Metanephros (tissue), 1 donor: Measurements from ENCODE around the gene NOTCH2NLA. TPM values are rescaled to one million over a fixed set of nuclear protein-coding genes. Genes with fewer than 3 reads are reported as not detected.

ENCODE experiments used
- total RNA-seq: library from RNA; depleted of rRNA; stranded (reverse); fragments of >200 nt; gene quantifications from one replicate; pipeline ENCODE4 v1.2.3, GENCODE V29; 2014

NOTCH2NLA gene
- 137 TPM for total RNA-seq

DNA sequence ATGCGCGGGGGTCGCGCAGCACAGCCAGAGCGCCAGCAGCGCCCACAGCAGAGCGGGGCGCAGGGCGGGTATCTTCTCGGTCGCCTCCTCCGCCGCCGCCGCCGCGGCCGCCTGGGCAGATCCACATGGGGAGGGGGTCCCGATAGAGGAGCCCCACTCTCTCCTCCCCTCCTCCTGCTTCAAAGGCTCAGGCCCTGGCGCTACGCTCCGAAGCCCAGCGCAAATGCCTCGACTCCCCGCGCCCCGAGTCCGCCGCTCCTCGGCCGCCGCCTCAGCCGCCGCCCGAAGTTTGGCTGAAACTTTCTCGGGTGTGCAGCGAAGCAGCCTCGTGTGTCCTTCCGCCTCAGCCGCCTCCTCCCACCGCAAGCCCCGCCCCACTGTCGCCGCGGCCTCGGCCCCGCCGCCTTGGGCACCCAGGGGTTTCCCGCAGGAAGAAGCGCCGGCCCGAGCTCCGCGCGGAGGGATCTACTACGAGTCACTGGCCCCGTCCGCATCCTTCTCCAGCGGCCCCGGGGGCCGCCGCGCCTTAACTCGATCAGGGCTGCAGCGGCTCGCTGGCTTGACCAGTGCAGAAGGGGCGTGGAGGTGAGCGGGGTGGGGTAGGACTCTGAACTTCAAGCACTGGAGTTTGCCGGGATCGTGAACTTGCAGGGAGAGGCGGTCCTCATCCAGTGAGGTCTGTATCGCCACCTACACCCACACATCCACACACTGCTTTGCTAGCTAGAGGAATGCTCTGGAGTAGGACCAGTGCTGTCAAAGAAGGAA is at the start of gene NOTCH2NLA:
NOTCH2NLA (minus strand) TSS at position 312 of the 768 bp plus-strand sequence. CDS start 39,684 bp downstream, outside the sequence.

DNA sequence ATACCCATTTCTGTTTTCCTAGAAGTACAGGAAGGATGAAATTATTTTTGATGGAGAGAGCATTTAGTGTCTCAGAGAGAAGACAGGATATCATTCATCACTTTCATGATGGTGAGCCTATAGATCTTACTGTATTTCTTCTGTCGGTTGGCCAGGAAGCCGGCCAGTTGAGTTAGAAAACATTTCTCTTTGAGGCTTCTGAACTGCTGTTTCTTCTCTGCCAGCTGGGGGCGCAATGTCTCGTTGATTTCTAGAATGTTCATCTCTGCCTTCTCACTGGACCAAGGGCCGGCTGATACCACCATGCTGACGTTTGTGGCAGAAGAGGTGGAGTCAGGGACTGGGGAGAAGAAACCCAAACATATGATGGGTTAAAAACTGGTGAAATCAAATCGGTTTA is 84.4 kb downstream of the NOTCH2NLA start, which contains the start of gene NBPF10:
NBPF10 (minus strand) TSS at position 340 of the 400 bp plus-strand sequence; CDS start at position 305, 35 bp downstream.

Other genes with a start within 250 kb of the NOTCH2NLA start
- gene TXNIP, start 232.4 kb downstream of the NOTCH2NLA start, total RNA-seq, result 647 TPM
- 80.0 TPM for gene HJV, start 207.3 kb downstream of the NOTCH2NLA start, total RNA-seq
- gene NBPF10, start 84.2 kb downstream of the NOTCH2NLA start, total RNA-seq, result 3.3 TPM